GM21423 (cell line): ENCODE results near the gene KBTBD7.
A peak's percentile ranks its signal among the peaks of the same experiment; 100 is the strongest.

ENCODE experiments used
- ATAC-seq: cut with Tn5 transposase; IDR thresholded peaks from one replicate; pipeline ENCODE4 v1.9.1; 2021; ENCODE audit warnings: mild to moderate bottlenecking, moderate library complexity; ENCODE audit not compliant: unreplicated experiment

Gene KBTBD7, protein sequence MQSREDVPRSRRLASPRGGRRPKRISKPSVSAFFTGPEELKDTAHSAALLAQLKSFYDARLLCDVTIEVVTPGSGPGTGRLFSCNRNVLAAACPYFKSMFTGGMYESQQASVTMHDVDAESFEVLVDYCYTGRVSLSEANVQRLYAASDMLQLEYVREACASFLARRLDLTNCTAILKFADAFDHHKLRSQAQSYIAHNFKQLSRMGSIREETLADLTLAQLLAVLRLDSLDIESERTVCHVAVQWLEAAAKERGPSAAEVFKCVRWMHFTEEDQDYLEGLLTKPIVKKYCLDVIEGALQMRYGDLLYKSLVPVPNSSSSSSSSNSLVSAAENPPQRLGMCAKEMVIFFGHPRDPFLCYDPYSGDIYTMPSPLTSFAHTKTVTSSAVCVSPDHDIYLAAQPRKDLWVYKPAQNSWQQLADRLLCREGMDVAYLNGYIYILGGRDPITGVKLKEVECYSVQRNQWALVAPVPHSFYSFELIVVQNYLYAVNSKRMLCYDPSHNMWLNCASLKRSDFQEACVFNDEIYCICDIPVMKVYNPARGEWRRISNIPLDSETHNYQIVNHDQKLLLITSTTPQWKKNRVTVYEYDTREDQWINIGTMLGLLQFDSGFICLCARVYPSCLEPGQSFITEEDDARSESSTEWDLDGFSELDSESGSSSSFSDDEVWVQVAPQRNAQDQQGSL

DNA sequence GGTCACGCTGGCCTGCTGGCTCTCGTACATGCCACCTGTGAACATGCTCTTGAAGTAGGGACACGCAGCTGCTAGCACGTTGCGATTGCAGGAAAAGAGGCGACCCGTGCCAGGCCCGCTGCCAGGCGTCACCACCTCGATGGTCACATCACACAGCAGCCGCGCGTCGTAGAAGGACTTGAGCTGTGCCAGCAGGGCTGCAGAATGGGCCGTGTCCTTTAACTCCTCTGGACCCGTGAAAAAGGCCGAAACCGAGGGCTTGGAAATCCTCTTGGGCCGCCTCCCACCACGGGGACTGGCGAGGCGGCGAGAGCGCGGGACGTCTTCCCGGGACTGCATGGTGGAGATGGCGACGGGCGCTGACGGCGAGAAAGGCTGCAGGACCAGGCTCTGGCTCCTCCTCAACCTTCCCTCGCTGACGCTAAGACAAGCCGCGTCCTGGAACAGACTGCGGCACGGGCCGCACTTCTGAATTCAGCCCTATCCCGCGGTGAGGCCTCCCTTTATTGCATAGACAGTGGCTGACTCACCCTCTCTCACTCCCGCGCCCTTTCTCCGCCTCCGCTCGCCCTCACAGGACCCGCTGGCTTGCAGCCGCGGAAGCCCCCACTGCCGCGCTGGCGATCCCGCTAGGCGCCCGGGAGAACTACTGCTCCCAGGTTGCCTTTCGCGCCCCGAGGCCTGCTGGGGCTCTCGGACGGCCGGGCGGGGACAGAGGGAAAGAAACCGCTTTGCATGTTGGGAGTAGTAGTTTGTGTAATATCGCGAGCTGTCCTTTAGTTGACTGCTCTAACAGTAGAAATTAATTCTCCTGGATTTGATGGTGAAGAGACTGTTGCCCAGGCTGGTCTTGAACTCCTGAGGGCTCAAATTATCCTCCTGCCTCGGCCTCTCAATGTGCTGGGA, at the start of gene KBTBD7:
TSS of gene KBTBD7 (minus strand) at position 651 of the 906 bp plus-strand sequence. CDS start at position 339, 312 bp downstream.
- peak; percentile 97 for ATAC-seq

DNA sequence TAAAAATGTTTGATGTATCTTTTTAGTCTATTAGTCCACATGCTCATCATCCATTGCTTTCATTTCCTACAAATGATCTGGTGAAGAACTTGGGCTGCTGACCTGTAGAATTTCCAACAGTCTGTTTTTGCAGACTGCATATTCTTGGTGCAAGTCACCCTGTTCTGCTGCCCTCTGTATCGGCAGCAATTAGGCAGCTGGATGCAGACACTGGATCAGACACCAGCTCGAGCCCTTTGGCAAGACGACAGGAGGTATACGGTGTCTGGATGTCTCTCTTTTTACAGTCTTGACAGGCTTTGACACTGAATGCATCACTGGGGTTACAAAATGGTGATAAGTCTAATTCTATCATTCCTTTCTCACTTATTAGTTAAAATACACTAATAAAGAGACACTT, 47.3 kb upstream of the KBTBD7 start:
- no peak for ATAC-seq

DNA sequence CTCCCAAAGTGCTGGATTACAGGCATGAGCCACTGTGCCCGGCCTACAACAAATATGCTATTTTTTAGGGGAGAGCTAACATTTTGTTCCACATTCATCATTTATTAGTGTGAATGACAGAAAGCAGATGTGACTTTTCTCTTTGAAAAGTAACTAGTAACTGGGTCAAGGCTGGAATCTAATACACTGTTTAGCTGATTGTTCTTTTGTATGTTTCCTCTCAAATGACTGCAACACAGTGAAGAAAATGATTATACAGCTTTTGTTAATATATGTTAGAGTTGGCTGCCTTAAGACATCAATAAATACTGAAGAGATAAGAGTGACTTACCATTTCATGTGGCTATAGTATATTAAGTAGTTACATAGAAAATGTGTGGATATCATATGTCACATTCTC, 42.0 kb upstream of the KBTBD7 start:
- no peak for ATAC-seq

DNA sequence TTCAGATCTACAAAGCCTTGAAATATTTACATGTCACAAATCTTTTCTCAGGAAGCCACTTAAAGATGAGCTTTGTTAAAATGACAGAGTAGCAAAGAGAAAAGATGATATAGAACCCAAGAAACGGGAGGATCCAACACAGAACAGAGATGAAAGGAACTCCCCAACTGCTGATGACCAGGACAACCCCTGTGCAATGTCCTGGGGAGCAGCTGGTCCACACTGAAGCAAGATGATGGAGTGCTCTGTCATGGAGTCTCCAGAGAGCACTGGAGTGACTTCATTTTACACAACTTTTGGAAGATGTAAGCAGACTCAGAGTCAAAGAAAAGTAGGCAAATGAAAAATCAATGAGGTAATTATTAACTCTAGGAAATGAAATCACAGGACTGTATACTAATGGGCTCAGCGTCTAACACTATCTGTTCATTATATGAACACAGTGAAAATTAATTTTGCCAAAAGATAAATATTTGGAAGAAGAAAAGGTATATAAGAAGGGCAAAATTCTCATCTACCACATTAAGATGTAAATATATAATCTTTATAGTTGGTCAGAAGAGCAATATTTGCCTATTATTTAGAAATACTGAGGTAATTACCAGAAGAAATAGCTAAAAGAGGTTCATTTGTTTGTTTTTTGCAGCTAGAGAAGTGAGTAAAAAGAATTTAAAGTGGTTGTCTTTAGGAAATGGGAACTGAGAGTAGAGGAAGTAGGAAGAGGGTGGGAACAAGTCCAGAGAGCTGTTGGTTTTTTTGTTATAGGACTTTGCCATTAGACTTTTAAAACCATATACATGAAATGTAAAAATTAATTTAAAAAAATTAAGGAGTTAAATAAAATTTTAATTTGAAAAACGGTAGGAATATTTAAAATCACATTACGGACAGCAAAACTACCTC, 38.5 kb upstream of the KBTBD7 start:
- no peak for ATAC-seq

DNA sequence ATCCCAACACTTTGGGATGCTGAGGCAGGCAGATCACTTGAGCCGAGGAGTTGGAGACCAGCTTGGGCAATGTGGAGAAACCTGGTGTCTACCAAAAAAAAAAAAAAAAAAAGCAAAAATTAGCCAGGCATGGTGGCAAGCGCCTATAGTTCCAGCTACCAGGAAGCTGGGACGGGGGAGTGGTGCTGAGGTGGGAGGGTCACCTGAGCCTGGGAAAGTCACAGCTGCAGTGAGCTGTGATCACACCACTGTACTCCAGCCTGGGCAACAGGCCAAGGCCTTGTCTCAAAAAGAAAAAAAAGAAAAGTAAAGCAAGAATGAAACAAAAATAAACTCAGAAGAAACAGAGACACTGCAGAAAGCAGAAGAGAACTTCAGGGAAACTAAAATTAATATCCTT, 37.4 kb upstream of the KBTBD7 start:
- ATAC-seq: no peak

- ATAC-seq: no peak
Measured at GRCh38 chr13:41231025-41231677, 36.8 kb upstream of the KBTBD7 start.

- ATAC-seq: no peak
Measured at GRCh38 chr13:41229356-41229755, 35.0 kb upstream of the KBTBD7 start.

GRCh38 chr13:41224113-41225110, 30.0 kb upstream of the KBTBD7 start:
- no peak for ATAC-seq

- ATAC-seq: peak; percentile 74
Measured at GRCh38 chr13:41222259-41222852, 28.0 kb upstream of the KBTBD7 start.

DNA sequence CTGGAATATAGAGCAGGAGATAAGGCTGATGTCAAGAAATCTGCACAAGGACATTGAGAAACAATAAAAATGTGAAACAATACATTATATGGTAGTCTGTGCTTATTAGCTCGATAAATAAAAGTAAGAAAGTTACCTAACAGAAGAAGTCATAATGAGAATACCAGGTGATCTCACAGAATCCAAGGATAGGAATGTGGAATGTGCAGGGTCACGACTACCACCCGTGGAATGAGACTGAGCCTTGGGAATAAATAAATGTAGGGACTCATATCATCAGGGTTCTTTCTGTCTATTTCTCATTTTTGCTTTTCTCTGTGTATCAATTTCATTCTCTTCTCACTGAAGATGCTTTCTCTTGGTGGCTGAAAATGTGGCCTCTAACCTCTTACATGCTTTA, 26.0 kb upstream of the KBTBD7 start:
- ATAC-seq: no peak

DNA sequence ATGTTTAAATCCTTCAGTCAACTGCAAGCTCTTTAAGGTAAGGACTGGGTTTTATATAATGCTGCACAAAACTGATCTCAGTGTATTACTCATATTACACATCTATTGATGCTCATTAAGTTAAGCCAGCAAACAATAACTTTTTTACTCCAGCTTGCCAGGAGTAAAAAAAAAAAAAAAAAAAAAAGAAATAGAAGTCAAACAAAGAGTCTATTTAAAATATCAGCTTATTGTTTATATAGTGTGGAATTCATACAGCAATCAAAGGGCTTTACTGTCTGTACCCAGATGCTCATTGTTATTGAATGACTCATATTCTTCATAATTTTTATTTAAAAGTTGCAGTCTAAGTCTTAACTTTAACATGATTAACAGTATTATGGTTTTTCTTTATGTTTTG, 21.8 kb upstream of the KBTBD7 start:
- ATAC-seq: no peak

DNA sequence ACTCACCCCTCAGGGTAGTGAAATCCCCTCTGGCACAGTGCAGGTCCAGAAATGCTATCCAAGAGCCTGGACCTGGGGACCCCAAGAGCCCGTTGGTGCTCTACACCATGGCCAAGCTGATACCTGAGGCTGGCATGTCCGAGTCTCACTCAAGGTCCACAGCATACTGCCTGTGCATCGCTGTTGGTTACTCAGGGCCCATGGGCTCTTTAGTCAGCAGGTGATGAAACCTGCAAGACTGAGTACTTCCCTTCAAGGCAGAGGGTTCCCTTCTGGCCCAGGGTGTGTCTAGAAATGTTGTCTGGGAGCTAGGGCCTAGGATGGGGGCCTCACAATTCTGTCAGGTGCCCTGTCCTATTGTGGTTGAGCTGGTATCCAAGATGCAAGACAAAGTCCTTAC, 19.6 kb upstream of the KBTBD7 start:
- no peak for ATAC-seq

DNA sequence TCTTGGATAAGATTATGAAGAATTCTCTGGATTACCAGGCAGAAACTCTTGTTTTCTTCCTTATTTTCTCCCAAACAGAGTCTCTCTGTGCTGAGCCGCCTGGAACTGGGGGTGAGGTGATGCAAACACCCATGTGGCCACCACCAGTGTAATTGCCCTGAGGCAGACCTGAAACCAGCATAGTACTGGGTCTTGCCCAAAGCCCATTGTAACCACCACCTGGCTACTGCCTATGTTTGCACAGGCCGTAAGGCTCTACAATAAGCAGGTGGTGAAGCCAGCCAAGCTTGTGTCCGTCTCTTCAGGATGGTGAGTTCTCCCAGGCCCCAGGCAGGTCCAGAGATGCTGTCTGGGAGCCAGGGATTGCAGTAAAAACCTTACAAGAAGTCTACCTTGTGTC, 18.9 kb upstream of the KBTBD7 start:
- ATAC-seq: no peak

GRCh38 chr13:41212881-41213280, 18.5 kb upstream of the KBTBD7 start:
- ATAC-seq: no peak

DNA sequence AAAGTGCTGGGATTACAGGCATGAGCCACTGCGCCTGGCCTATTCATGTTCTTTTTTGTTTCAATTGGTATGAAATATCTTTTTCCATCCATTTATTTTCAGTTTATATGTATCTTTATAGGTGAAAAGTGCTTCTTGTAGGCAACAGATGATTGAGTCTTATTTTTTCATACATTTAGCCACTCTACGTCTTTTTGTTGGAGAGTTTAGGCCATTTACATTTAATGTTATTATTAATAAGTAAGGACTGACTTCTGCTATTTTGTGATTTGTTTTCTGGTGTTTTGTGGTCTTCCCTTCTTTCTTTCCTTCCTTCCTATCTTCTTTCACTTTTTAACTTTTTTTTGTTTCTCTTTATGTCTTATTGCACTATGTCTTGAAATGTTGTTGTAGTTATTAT, 16.7 kb upstream of the KBTBD7 start:
- no peak for ATAC-seq

GRCh38 chr13:41206467-41206866, 12.1 kb upstream of the KBTBD7 start:
- no peak for ATAC-seq

DNA sequence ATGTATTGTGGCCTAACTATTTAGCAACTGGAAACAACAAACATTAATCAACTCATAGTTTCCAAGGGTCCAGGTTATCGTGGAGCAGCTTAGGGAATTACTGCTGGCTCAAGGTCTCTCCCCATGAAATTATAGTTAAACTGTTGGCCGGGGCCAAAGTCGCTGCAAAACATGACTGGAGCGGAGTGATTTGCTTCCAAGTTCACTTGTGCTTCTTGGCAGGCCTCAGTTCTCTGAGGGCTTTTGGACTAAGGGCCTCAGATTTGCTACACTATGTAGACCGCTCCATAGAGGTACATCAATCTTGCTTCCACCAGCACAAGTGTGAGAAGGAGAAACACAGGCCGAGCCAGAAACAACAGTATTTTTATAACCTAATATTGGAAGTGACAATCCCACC, 9.4 kb upstream of the KBTBD7 start:
- ATAC-seq: no peak

DNA sequence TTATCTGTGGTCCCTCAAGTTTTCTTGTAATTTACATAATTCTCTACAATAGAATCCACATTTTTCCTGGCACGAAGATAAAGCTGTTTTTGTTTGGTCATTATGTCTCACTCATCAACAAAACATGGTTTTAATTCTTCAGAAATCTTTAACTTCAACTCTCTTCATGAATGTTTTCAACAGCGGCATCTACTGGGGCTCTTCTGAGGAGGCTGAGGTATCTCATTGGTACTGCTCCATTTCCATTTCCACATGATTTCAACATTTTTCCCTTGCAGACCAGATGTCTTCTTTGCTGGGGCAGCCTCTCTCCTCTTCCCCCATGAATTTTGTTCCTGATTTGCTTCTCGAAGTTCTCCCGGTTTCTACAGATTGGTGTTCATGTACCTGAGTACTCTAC, 5.8 kb upstream of the KBTBD7 start:
- ATAC-seq: no peak
